GM23338 (cell line): Measurements from ENCODE around the gene CRP. TPM values are rescaled to one million over a fixed set of nuclear protein-coding genes. Genes with fewer than 3 reads are reported as not detected.
A peak's percentile ranks its signal among the peaks of the same experiment; 100 is the strongest.

Experiments
- ATAC-seq: fragments of 200-7000 bp; cut with Tn5 transposase; 3 replicates; pipeline ENCODE4 v1.9.1; 2020
- DNase-seq: peaks from one replicate; pipeline ENCODE4 v3.0.0-alpha.2; 2015; ENCODE audit warnings: low spot score
- H2AFZ ChIP-seq: fragments of 200-600 bp; sonication (generic); 2 replicates; pipeline ENCODE4 v1.8.0; 2016; ENCODE audit warnings: antibody characterized with exemption, mild to moderate bottlenecking, moderate library complexity
- H3F3A ChIP-seq: fragments of 200-600 bp; sonication (generic); replicated peaks from 2 replicates; pipeline ENCODE4 v1.8.0; 2017; ENCODE audit warnings: antibody characterized with exemption, mixed run types, low read depth
- H3K27ac ChIP-seq: fragments of 200-600 bp; sonication (generic); 2 replicates; pipeline ENCODE4 v1.6.1; 2016; ENCODE audit warnings: low read depth
- H3K27me3 ChIP-seq: fragments of 200-600 bp; sonication (generic); 2 replicates; pipeline ENCODE4 v1.8.0; 2016; ENCODE audit warnings: mild to moderate bottlenecking, mixed run types, moderate library complexity; ENCODE audit not compliant: insufficient read depth
- H3K36me3 ChIP-seq: fragments of 200-600 bp; sonication (generic); 2 replicates; pipeline ENCODE4 v1.8.0; 2016; ENCODE audit warnings: mild to moderate bottlenecking; ENCODE audit not compliant: insufficient read depth
- H3K4me1 ChIP-seq: fragments of 200-600 bp; sonication (generic); 2 replicates; pipeline ENCODE4 v1.8.0; 2016; ENCODE audit warnings: mild to moderate bottlenecking, moderate library complexity; ENCODE audit not compliant: insufficient read depth
- H3K4me2 ChIP-seq: fragments of 200-600 bp; sonication (generic); 2 replicates; pipeline ENCODE4 v1.7.1; 2017; ENCODE audit warnings: mixed run types
- H3K4me3 ChIP-seq: fragments of 200-600 bp; sonication (generic); 2 replicates; pipeline ENCODE4 v1.6.1; 2016; ENCODE audit warnings: mixed run types
- H3K79me2 ChIP-seq: fragments of 200-600 bp; sonication (generic); replicated peaks from 2 replicates; pipeline ENCODE4 v1.8.0; 2017; ENCODE audit warnings: mild to moderate bottlenecking; ENCODE audit not compliant: insufficient read depth
- H3K9me2 ChIP-seq: fragments of 200-600 bp; sonication (generic); 2 replicates; pipeline ENCODE4 v1.8.0; 2017; ENCODE audit not compliant: insufficient read depth
- H4K20me1 ChIP-seq: fragments of 200-600 bp; sonication (generic); replicated peaks from 2 replicates; pipeline ENCODE4 v1.8.0; 2017; ENCODE audit warnings: mild to moderate bottlenecking; ENCODE audit not compliant: insufficient read depth
- H3K27ac Mint-ChIP-seq: 2 replicates; pipeline ENCODE4 v1.8.0; 2020; ENCODE audit warnings: inconsistent platforms, mild to moderate bottlenecking, moderate library complexity, mixed read lengths
- H3K27me3 Mint-ChIP-seq: 3 replicates; pipeline ENCODE4 v1.8.0; 2022; ENCODE audit warnings: low read depth, mild to moderate bottlenecking, moderate library complexity, mixed read lengths, inconsistent platforms; ENCODE audit not compliant: insufficient read depth, poor library complexity
- H3K36me3 Mint-ChIP-seq: 3 replicates; pipeline ENCODE4 v1.8.0; 2021; ENCODE audit warnings: low read depth, mild to moderate bottlenecking, inconsistent platforms, moderate library complexity, mixed read lengths
- H3K4me1 Mint-ChIP-seq: 3 replicates; pipeline ENCODE4 v1.8.0; 2020; ENCODE audit warnings: mild to moderate bottlenecking, inconsistent platforms, mixed read lengths
- H3K4me3 Mint-ChIP-seq: 3 replicates; pipeline ENCODE4 v1.8.0; 2021; ENCODE audit warnings: moderate library complexity, mild to moderate bottlenecking, inconsistent platforms, mixed read lengths
- H3K9me3 Mint-ChIP-seq: 3 replicates; pipeline ENCODE4 v1.8.0; 2020; ENCODE audit warnings: moderate library complexity, mild to moderate bottlenecking, inconsistent platforms, mixed read lengths
- EZH2phosphoT487 ChIP-seq: fragments of 200-600 bp; sonication (generic); IDR thresholded peaks from one replicate; pipeline ENCODE4 v1.8.1; 2018; ENCODE audit warnings: antibody characterized with exemption; ENCODE audit not compliant: unreplicated experiment
- NANOG ChIP-seq: IDR thresholded peaks from 2 replicates; pipeline ENCODE4 v1.6.1; 2016; ENCODE audit warnings: antibody characterized with exemption, borderline replicate concordance
- STAT1 ChIP-seq: IDR thresholded peaks from one replicate; pipeline ENCODE4 v1.6.1; 2016; ENCODE audit warnings: antibody characterized with exemption; ENCODE audit not compliant: unreplicated experiment
- polyA plus RNA-seq: library from polyadenylated mRNA; unstranded; fragments of >200 nt; fragmentation: Nextera tagmentation; extraction: Ambion mirVana; gene quantifications from 2 replicates; pipeline ENCODE4 v1.2.1, GENCODE V29; 2016
- total RNA-seq: library from RNA; depleted of rRNA; stranded (reverse); fragments of >200 nt; shearing (Covaris generic); gene quantifications from 2 replicates; pipeline ENCODE4 v1.2.3, GENCODE V29; 2014
- TF ChIP-seq, protein P1 (sequence below): fragments of 250-450 bp; sonication (Bioruptor Pico); IDR thresholded peaks from 2 replicates; pipeline ENCODE4 v1.5.0; 2020; ENCODE audit warnings: mild to moderate bottlenecking, moderate library complexity
- TF ChIP-seq, protein P2 (sequence below), 2 experiments: fragments of 200-600 bp in 1 of 2; sonication (generic) in 1 of 2; conservative IDR thresholded peaks; 2 replicates each; pipeline versions ENCODE4 v1.5.1 to v1.6.1; 2016 to 2017; ENCODE audit warnings: antibody characterized with exemption in 2 of 2, low read depth in 2 of 2, mild to moderate bottlenecking in 2 of 2, moderate library complexity in 1 of 2
- TF ChIP-seq, protein P3 (sequence below): IDR thresholded peaks from 2 replicates; pipeline ENCODE4 v1.6.1; 2016; ENCODE audit warnings: antibody characterized with exemption

CRP gene
- total and polyA plus RNA-seq, 2 experiments from 2014 or later = not detected

DNA sequence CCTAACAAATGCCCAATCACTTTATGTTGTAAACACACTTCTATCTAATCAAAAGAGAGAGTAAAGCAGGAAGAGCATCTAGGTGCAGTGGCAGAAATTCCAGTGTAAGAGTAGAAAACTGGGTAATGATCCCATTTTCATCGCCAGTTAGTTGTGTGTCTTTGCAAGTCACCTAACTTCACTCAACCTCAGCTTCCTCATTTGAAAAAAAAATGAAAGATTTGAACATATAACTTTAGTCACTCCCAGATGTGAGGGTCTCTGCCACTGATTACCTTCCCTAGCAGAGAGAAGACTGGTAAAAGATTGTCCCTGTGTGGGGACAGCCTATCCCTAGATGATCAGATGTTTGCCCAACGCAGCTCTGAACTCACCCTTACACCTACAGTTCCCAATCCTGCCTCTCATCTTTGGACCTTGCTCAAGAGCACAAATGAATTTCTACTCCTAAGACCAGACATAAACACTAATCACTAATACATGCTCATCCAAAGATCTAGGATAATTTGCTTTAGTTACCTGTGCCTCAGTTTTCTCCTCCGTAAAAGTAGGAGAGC lies 41.1 kb upstream of the CRP start (continued):
- TF ChIP-seq, protein P1, sequence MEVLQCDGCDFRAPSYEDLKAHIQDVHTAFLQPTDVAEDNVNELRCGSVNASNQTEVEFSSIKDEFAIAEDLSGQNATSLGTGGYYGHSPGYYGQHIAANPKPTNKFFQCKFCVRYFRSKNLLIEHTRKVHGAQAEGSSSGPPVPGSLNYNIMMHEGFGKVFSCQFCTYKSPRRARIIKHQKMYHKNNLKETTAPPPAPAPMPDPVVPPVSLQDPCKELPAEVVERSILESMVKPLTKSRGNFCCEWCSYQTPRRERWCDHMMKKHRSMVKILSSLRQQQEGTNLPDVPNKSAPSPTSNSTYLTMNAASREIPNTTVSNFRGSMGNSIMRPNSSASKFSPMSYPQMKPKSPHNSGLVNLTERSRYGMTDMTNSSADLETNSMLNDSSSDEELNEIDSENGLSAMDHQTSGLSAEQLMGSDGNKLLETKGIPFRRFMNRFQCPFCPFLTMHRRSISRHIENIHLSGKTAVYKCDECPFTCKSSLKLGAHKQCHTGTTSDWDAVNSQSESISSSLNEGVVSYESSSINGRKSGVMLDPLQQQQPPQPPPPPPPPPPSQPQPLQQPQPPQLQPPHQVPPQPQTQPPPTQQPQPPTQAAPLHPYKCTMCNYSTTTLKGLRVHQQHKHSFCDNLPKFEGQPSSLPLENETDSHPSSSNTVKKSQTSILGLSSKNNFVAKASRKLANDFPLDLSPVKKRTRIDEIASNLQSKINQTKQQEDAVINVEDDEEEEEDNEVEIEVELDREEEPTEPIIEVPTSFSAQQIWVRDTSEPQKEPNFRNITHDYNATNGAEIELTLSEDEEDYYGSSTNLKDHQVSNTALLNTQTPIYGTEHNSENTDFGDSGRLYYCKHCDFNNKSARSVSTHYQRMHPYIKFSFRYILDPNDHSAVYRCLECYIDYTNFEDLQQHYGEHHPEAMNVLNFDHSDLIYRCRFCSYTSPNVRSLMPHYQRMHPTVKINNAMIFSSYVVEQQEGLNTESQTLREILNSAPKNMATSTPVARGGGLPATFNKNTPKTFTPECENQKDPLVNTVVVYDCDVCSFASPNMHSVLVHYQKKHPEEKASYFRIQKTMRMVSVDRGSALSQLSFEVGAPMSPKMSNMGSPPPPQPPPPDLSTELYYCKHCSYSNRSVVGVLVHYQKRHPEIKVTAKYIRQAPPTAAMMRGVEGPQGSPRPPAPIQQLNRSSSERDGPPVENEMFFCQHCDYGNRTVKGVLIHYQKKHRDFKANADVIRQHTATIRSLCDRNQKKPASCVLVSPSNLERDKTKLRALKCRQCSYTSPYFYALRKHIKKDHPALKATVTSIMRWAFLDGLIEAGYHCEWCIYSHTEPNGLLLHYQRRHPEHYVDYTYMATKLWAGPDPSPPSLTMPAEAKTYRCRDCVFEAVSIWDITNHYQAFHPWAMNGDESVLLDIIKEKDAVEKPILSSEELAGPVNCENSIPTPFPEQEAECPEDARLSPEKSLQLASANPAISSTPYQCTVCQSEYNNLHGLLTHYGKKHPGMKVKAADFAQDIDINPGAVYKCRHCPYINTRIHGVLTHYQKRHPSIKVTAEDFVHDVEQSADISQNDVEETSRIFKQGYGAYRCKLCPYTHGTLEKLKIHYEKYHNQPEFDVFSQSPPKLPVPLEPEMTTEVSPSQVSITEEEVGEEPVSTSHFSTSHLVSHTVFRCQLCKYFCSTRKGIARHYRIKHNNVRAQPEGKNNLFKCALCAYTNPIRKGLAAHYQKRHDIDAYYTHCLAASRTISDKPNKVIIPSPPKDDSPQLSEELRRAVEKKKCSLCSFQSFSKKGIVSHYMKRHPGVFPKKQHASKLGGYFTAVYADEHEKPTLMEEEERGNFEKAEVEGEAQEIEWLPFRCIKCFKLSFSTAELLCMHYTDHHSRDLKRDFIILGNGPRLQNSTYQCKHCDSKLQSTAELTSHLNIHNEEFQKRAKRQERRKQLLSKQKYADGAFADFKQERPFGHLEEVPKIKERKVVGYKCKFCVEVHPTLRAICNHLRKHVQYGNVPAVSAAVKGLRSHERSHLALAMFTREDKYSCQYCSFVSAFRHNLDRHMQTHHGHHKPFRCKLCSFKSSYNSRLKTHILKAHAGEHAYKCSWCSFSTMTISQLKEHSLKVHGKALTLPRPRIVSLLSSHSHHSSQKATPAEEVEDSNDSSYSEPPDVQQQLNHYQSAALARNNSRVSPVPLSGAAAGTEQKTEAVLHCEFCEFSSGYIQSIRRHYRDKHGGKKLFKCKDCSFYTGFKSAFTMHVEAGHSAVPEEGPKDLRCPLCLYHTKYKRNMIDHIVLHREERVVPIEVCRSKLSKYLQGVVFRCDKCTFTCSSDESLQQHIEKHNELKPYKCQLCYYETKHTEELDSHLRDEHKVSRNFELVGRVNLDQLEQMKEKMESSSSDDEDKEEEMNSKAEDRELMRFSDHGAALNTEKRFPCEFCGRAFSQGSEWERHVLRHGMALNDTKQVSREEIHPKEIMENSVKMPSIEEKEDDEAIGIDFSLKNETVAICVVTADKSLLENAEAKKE (CRISPR knock-in tag) = no peak
- TF ChIP-seq, protein P2, sequence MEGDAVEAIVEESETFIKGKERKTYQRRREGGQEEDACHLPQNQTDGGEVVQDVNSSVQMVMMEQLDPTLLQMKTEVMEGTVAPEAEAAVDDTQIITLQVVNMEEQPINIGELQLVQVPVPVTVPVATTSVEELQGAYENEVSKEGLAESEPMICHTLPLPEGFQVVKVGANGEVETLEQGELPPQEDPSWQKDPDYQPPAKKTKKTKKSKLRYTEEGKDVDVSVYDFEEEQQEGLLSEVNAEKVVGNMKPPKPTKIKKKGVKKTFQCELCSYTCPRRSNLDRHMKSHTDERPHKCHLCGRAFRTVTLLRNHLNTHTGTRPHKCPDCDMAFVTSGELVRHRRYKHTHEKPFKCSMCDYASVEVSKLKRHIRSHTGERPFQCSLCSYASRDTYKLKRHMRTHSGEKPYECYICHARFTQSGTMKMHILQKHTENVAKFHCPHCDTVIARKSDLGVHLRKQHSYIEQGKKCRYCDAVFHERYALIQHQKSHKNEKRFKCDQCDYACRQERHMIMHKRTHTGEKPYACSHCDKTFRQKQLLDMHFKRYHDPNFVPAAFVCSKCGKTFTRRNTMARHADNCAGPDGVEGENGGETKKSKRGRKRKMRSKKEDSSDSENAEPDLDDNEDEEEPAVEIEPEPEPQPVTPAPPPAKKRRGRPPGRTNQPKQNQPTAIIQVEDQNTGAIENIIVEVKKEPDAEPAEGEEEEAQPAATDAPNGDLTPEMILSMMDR (conservative IDR thresholded peaks at IDR 0.05; ENCODE audit: low read depth in 2 of 2) = no peak
- TF ChIP-seq EZH2phosphoT487 = no peak
- TF ChIP-seq NANOG = no peak
- no peak for TF ChIP-seq STAT1

DNA sequence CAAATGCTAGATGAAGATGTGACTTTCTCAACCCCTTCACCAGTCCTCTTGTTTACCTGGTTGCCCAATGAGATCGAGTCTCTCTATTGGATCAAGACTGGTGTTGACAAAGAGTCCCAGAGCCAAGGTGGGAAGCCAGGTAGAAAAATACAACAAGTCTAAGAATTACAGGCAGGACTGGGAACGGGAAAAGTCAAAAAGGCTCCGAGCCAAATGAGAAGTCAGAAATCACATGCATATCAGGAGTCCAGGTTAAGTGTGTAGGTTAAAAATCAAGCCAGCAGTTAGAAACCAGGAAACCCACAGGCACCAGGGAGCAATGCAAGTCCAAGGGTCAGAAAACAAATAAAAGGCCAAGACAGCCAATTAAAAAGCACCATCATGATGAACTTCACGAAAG lies 39.0 kb upstream of the CRP start:
- H4K20me1 ChIP-seq = no peaks in the 10 kb centered on the region
- Mint-ChIP-seq H3K27ac (no peak overlapping the region), H3K27me3 (peaks cover 3% of the 10 kb centered on the region), H3K9me3 (no peaks in the 10 kb centered on the region), H3K4me3 (no peak overlapping the region), H3K4me1 (no peaks in the 10 kb centered on the region), H3K36me3 (no peaks in the 10 kb centered on the region)
- no peaks in the 10 kb centered on the region for H3K79me2 ChIP-seq
- H3K27me3 ChIP-seq = no peaks in the 10 kb centered on the region
- 0 out of 2 replicates have a peak overlapping the region, but pooled peaks have one; percentile 18 for H2AFZ ChIP-seq
- DNase-seq (no peak), ATAC-seq (no peak)
- H3K27ac ChIP-seq = no peak overlapping the region
- H3K4me3 ChIP-seq = no peak overlapping the region
- TF ChIP-seq, protein P3, sequence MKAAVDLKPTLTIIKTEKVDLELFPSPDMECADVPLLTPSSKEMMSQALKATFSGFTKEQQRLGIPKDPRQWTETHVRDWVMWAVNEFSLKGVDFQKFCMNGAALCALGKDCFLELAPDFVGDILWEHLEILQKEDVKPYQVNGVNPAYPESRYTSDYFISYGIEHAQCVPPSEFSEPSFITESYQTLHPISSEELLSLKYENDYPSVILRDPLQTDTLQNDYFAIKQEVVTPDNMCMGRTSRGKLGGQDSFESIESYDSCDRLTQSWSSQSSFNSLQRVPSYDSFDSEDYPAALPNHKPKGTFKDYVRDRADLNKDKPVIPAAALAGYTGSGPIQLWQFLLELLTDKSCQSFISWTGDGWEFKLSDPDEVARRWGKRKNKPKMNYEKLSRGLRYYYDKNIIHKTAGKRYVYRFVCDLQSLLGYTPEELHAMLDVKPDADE = no peak
- H3F3A ChIP-seq = no peaks in the 10 kb centered on the region
- H3K9me2 ChIP-seq = 0 out of 2 replicates have a peak, but pooled peaks cover 3% of the 10 kb centered on the region
- no peaks in the 10 kb centered on the region for H3K36me3 ChIP-seq
- no peak overlapping the region for H3K4me2 ChIP-seq
- no peaks in the 10 kb centered on the region for H3K4me1 ChIP-seq
